ENCODE results near the gene TAF1A.

Gene TAF1A

DNA sequence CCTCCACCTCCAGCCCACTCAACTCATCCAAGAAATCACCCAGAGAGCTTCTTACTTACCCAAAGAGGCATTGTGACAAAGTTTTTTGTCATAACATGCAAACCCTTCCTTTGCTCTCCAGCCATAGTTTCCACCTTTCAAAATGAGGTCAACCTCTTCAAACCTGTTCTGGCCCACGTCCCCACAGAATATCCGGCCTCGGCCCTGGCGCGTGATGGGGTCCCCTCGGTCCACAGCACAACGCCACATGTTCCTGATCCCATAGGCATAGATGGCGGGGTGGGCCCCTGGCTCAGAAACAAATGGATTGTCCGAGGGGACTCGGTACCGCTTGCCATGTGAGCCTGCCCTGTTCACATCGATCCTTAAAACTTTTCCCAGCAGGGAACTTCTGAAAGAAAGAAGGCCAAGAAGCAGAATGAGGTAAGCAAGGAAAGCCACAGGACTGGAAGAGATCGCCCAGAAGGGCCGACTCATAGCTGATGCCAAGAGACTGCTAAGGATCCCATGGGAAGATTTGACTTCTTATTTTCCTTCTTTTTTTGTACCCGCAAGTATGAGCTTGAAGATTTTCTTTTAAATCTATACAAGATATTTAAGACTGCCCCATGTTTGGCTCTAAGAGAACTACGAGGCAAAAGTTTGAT is 49.7 kb downstream of the TAF1A start:
- DNase-seq (ENCODE audit: low spot score), result no peak
- FAIRE-seq, result no peak

DNA sequence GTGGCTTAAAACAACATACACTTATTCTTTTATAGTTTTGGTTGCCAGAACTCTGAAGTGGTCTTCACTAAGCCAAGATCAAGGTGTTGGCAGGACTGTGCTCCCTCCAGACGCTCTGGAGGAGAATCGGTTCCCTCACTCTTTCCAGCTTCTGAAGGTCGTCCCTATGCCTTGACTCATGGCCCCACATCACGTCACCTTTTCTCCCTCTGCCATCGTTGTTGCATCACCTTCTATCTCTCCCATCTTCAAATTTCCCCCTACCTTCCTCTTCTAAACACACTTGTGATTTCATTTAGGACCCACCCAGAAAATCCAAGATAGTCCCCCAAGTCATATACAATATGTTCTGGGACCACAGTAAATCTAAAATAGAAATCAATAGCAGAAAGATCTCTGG is 54.3 kb downstream of the TAF1A start:
- FAIRE-seq, result no peak
- no peak for DNase-seq (ENCODE audit: low spot score)

DNA sequence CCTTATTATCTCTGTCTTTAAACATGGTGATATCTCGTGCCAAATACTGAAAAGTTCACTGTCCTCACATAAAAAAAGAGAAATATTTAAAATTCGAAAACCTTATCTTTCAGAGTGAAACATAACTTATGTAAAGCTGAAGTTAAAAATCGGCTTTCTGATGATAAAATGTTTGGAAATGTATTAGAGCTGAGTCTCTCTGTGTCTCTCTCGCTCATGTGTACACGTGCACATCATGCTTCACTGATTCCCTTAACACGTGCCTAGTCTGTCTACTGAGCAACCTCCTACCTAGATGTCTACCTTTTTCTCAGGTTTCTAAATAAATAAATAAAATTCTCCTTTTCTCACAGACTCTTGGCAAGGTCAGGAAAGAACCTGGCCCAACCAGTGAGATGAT is 58.9 kb downstream of the TAF1A start:
- no peak for FAIRE-seq

DNA sequence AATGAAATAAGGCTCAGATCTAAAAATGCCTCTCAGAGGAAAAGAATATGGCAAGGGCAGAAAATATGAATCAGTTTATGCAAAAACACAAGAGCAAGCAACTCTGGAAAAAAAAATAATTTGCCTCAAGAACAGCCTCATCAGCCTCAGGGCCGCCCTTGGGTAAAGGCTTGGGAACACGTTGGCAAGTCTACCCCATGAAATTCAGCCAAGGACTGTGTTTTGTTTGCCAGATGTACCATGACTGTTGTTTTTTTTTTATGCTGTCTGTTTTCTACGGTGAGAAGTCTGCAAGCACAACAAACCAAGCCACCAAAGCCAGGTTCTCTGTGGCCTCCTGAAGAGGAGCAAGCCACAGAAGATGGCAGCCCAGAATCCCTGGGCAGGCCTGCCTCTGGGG is 59.8 kb downstream of the TAF1A start:
- DNase-seq (ENCODE audit: low spot score) (no peak), FAIRE-seq (no peak)

More for the DNA sequence above, 58.9 kb downstream of the TAF1A start:
- DNase-seq (ENCODE audit: low spot score), result no peak

DNA sequence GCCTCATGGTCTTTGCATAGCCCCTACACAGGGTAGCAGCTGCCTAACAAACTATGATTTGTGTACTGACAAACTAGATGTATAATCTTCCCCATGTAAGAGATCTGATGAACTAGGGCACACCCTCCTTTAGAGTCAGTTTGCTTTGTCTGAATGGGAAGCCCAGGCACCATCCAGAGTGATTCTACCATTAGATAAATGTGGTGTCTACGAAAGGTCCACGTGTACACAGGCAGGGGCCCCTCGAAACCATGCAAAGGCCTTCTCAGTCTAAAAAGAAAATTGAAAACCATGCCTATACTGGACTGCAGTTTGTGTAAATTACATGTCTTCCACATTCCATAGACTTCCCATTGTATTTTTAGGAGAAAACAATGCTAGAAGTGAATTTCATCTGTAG is 60.6 kb downstream of the TAF1A start:
- no peak for DNase-seq (ENCODE audit: low spot score)
- FAIRE-seq, result no peak

DNA sequence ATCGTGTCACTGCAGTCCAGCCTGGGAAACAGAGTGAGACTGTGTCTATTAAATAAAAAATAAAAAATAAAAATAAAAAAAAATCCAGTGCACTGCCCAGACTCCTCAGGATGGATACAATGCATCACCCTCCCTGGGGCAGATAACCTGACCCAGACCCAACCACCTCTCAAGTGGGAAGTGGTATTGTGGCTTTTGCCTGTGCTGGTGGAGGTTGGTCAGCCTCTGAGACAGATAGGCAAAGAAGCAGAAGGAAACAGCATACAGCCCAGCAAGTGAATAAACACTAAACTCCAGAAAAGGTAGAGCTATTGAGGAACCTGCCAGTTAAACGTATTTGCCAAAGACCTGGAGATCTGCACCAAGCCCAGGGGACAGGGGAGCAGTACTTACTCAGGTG is 63.8 kb downstream of the TAF1A start:
- DNase-seq (ENCODE audit: low spot score) (no peak), FAIRE-seq (no peak)

DNA sequence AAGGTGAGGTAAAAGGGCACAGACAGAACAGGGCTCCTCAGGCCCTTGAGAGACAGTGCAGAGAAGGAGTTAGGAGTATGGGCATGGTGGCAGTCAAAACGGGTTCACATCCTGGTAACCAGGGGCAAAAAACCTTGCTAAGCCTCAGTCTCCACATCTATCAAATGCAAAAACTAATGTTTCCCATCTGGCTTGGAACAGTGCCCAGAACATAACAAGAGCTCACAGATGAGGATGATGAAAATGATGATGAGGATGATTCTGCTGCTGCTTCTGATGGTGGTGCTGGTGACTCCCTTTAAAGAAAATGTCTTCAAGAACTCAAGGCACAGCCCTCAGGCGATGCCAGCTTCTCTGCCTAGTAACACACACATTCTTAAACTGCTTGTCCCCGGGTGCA is 65.9 kb downstream of the TAF1A start:
- DNase-seq (ENCODE audit: low spot score) (no peak), FAIRE-seq (no peak)

DNA sequence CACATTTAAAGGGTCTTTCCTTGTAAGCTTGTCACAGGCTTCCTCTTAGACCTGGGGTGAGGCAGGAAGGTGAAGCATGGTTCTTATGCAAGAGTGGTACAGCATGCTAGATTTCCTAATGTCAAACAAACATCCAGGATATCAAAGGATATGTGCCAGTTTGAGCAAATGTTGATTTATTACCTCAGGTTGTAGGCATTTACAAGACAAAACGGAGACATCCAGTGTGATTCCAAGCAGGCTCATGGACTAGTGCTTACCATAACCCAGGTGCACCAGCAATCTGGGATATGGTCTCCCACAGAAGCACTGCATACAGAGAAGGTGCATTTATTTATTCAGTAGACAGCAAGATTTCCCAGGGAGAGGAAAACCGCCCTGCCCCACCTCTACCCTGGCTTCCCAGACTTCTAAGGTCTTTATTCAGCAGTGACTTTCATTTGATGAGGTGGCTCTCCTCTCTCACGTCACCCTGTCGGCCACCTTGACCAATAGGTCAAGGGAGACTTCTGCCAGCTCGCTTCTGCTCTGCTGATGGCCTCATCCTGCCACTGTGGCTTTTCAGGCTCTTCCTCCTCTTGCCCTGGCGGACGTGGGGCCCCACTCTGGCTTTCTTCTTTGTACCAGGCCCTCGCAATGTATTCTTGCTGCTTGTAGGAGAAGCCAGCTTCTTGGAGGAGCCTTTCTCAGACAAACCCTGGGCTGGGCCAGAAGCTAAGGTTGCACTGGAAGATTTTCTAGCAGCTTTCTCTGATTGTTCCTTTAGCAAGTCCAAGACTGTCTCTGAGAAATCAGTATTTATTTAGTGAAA is 67.4 kb downstream of the TAF1A start:
- DNase-seq (ENCODE audit: low spot score) (no peak), FAIRE-seq (no peak)

DNA sequence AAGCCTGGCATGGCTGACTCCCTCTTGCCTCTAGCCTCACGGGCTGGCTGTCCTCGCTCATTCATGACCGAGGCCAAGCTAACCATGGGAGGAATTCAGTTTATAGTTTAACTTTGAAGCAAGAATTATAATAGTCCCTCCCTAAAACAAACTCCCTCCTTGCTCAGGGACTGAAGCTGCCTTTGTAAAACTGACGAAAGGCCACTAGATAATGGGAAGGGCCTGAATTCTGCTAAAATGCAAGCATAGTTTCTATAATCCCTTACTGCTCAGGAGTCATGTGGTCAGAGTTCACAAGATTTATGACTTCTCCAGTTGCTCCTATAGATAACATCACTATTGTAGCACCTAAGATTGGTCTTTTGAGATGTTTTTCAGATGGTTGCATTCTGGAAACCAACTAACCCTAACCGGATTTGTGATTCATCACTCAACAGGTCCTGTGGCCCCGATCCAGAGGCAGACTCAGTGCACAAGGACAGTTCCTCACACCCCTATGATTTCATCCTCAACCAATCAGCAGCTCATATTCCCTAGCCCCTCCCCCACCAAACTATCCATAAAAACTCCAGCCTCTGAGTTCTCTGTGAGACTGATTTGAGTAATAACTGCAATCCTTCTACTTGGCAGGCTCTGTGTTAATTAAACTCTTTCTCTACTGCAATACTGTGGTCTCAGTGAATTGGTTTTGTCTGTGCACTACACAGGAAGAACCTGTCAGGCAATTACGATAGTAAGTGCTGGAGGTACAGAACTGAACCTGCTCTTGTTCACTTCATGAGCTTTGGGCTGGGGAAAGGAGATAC is 68.2 kb downstream of the TAF1A start:
- FAIRE-seq (peak; percentile 84), DNase-seq (ENCODE audit: low spot score) (peak; percentile 87)

Measured in RCC 7860 (cell line).